Measurements from ENCODE around the gene CEACAM16.
A peak's percentile ranks its signal among the peaks of the same experiment; 100 is the strongest.
"Not testable (repeated sequence)": the region's sequence is repeated elsewhere in the genome, so short reads cannot be mapped to it uniquely, and the experiment has no call there.

Gene CEACAM16, protein sequence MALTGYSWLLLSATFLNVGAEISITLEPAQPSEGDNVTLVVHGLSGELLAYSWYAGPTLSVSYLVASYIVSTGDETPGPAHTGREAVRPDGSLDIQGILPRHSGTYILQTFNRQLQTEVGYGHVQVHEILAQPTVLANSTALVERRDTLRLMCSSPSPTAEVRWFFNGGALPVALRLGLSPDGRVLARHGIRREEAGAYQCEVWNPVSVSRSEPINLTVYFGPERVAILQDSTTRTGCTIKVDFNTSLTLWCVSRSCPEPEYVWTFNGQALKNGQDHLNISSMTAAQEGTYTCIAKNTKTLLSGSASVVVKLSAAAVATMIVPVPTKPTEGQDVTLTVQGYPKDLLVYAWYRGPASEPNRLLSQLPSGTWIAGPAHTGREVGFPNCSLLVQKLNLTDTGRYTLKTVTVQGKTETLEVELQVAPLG

DNA sequence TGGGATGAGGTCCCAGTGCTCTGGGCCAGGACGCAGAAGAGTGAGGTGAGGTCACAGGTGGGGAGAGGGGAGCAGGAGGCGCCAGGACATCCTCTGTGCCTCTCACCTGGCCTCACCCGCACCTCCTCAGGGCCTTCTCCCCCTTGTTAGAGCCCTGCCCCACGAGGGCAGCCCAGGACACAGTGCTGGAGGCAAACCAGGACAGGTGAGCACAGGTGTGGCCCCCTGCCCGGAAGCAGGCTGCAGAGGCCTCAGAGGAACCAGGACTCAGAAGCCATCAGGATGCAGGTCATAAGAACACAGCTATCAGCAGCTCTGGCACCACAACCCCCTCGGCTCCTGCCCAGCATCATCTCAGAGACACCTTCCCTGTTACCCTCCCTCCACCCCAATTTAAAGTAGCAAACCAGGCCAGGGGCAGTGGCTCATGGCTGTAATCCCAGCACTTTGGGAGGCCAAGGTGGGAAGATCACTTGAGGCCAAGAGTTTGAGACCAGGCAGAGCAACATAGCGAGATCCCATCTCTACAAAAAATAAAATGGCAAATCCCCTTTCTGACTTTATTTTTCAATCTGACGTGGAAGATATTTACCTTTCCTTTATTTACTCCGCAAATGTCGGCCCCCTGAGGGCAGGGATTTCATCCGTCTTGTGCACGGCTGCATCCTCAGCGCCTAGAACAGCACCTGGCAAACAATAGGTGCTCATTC lies at the start of gene CEACAM16:
Gene CEACAM16, plus strand, starts transcription at position 660 of the 710 bp plus-strand sequence. CDS start 2,306 bp downstream, outside the sequence.
- DNase-seq = no peak

DNA sequence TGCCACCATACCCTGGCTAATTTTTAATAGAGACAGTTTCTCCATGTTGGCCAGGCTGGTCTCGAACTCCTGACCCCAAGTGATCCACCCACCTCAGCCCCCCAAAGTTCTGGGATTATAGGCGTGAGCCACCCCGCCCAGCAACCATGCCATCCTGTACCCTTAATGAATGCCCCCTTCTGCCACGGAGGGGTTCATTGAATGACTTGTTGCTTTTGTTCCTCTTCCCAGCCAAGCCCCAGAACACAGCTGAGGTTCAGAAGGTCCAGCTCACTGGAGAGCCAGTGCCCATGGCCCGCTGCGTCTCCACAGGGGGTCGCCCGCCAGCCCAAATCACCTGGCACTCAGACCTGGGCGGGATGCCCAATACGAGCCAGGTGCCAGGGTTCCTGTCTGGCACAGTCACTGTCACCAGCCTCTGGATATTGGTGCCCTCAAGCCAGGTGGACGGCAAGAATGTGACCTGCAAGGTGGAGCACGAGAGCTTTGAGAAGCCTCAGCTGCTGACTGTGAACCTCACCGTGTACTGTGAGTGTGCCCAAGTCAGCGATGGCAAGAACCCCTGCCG lies 49.3 kb upstream of the CEACAM16 start:
- no peak for DNase-seq

DNA sequence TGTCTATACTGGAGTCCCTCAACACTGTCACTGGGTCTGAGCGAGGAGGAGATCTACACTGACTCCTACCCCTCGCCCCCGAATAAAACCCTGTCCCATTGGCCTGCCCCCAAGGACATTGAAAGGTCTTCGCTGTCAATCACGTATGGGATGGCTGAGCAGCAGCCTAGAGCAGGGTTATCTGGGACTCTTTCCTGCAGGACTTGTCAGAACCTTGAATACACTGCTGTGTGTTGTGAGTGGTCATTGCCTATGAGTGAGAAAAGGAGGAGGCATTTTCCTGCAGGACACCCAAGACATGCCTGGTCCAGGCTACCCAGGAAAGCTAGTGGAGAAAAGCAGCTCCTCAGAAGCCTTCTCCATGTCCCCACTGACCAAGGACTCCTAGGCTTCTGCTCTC lies 45.6 kb upstream of the CEACAM16 start:
- DNase-seq = no peak

DNA sequence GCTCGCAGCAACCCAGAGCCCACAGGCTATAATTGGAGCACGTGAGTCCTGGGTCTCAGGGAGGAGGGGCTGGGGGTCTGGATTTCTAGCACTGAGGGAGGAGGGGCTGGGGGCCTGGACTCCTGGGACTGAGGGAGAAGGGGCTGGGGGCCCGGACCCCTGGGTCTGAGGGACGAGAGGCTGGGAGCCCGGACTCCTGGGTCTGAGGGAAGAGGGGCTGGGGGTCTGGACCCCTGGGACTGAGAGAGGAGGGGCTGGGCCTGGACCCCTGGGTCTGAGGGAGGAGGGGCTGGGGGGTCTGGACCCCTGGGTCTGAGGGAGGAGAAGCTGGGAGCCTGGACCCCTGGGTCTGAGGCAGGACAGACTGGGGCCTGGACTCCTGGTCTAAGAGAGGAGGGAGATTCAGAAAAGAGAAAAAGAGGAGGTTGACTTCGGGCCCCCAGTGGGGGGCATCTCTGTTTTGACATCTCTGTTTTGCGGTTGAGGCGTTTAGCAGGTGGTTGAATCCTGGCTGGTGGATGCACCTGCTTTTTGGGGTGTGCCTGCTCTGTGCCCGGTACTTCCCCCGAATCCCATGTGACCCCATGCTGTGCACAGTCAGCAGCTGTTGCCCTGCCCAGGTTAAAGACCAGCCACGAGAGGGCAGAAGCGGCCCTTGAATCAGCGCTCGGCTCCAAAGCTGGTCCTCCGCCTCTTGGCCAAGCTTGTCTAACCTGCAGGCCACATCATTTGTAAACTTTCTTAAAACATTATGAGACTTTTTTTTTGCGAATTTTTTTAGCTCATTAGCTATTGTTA lies 44.8 kb upstream of the CEACAM16 start:
- peak; percentile 88 for DNase-seq

DNA sequence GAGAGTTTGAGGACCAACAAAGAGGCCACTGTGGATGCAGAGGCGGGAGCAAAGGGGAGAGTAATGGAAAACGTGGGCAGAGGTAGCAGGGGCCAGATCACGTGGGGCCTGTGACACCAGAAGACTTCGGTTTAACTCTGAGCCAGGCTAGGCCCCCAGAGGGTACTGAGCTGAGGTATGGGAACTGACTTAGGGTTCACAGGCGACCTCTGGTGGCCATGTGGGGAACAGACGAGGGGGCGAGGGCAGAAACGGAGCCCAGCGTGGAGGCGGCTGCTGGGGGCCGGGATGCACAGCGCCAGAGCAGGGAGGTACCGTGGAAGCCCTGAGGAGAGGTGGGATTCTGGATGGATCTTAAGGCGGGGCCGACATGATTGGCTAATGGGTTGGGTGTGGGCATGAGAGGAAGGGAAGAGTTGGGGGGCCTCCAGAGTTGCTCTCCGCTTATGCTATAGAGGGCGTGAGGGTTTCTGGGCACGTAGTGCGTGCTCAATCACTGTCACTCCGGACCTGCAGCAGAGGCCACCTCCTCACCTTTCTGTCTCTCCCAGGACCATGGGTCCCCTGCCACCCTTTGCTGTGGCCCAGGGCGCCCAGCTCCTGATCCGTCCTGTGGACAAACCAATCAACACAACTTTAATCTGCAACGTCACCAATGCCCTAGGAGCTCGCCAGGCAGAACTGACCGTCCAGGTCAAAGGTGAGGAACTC lies 41.6 kb upstream of the CEACAM16 start:
- peak; percentile 64 for DNase-seq

DNA sequence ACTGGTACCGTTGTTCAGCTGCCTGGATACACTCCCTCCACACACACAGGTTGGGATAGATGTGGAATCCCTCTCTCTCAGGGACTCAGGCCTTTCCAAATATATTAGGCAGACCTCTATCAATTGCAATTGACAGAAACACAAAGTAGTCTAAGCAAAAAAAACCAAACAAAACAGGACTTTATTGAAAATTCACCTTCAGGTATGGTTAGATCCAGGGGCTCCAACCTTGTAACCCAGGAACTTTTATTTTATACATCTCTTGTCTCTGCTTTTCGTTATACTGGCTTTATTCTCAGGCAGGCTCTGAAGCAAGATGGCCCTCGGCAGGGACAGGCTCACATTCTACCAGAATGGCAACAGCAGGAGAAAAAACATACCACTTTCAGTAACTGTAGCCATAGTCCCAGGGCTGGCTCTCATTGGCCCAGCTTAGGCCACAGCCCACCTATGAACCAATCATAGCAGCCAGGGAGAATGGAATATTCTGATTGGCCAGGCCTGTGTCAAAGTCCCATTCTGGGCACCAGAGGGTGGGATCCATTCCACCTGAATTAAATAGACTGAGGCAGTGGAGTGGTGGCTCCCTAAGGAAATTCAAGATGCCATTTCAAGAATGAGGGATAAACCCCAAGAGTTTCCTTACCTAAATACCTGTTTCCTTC lies 40.8 kb upstream of the CEACAM16 start:
- DNase-seq = no peak

DNA sequence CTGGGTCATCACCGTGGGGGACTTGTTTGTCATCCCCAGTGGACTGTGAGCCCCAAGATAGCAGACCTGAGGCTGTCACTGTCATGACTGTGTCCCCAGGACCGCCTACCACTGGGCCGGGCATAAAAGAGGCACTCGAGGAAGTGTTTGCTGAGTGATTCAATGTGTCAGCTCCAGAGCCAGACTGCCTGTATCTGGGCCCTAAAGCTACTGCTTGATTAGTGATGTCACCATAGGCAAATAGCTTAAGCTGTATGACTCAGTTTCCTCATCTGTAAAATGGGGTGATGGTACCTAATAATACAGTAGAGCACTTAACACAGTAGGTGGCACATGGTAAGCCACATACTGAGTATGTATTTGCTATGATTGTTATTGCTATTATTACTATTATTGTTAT lies 38.9 kb upstream of the CEACAM16 start:
- no peak for DNase-seq

DNA sequence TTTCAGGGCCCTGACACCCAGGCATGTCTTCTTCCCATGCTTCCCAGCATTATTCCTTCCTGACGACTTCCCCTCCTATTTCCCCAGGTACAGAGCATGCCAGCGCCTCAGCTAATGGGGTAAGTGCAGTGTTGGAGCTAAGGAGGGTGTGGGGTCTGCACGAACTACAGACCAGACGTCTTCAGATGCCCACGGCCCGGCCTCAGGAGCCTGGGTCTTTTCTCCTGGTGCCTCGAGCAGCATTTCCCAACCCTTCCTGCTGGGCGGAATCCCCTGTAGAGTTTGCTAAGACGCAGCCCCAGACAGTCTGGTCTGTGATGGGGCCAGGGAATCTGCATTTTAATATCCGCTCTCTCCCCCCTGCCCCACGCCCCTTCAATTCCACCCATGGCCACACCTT lies 37.7 kb upstream of the CEACAM16 start:
- no peak for DNase-seq

DNA sequence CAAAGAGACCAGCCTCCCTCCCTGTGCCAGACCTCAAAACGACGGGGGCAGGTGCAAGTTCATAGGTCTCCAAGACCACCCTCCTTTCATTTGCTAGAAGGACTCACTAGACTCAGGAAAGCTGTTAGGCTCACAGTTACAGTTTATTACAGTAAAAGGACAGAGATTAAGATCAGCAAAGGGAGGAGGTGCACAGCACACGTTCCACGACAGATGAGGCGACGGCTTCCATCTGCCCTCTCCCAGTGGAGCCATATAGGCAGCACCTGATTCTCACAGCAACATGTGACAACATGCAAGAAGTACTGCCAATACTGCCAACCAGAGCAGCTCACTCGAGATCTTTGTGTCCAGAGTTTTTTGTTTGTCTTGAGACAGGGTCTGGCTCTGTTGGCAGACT lies 37.0 kb upstream of the CEACAM16 start:
- no peak for DNase-seq

DNA sequence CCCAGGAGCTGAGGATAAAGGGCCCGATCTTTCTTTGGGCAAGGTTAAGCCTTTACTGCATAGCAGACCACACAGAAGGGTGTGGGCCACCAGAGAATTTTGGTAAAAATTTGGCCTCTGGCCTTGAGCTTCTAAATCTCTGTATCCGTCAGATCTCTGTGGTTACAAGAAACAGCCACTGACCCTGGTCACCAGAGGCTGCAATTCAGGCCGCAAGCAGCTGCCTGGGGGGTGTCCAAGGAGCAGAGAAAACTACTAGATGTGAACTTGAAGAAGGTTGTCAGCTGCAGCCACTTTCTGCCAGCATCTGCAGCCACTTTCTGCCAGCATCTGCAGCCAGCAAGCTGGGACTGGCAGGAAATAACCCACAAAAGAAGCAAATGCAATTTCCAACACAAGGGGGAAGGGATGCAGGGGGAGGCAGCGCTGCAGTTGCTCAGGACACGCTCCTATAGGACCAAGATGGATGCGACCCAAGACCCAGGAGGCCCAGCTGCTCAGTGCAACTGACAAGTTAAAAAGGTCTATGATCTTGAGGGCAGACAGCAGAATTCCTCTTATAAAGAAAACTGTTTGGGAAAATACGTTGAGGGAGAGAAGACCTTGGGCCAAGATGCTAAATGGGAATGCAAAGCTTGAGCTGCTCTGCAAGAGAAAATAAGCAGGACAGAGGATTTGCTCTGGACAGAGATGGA lies 36.1 kb upstream of the CEACAM16 start:
- DNase-seq = no peak

DNA sequence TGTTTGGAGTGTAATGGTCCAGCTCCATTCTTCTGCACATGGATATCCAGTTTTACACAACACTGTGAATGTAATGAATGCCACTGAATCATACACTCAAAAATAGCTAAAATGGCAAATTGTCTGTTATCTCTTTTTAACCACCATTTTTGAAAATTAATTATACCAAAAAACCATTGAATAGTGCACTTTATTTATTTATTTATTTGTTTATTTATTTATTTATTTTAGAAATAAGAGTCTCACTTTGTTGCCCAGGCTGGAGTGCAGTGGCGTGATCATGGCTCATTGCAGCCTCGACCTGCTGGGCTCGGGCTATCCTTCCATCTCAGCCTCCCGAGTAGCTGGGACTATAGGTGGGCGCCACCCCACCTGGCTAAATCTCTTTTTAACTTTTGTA lies 35.0 kb upstream of the CEACAM16 start:
- DNase-seq = no peak

DNA sequence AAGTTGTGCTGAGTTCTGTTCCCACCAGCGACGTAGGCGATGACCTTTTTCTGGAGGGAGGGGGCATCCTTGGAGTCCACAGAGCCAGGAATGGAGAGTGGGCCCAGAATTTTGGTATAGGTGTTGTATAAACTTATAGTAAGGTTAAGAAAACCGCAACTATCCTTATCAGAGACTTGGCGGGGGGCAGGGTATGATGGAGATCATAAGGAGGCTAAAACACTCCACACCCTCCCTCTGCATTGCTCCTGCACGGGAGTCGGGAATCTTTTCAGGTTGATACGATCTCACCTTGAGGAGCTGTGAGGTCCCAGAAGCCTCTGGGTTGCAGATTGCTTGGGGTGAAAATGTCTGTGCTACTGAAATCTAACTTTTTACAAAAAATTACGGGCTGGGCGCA lies 34.0 kb upstream of the CEACAM16 start:
- DNase-seq = no peak

DNA sequence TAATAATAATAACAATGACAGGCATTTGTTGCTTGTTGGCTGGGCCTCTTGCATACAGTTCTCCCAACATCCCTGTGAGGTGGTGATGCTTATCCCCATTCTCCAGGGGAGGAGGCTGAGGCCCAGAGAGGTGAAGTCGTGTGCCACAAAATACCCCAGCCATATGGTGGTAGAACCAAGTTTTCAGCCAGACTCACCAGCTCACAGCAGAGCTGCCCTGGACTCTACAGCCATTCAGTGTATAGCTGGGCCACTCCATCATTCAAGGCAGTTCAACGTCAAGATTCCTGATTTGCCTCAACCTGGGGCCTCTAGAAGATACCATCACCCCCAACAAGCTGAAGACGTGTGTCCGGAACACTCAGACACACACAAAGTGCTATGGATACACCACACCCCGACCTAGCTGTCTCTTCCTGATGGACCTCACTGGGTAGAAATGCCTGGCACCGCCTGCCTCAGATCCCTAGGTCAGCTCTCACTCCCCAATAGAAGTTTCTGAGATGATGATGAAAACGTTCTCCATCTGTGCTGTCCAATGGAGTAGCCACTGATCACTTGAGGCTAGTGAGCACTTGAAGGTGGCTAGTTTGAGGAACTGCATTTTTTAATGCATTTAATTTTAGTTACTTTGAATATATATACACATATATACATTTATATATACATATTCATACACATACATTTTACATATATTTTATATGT lies 31.9 kb upstream of the CEACAM16 start:
- DNase-seq = no peak

DNA sequence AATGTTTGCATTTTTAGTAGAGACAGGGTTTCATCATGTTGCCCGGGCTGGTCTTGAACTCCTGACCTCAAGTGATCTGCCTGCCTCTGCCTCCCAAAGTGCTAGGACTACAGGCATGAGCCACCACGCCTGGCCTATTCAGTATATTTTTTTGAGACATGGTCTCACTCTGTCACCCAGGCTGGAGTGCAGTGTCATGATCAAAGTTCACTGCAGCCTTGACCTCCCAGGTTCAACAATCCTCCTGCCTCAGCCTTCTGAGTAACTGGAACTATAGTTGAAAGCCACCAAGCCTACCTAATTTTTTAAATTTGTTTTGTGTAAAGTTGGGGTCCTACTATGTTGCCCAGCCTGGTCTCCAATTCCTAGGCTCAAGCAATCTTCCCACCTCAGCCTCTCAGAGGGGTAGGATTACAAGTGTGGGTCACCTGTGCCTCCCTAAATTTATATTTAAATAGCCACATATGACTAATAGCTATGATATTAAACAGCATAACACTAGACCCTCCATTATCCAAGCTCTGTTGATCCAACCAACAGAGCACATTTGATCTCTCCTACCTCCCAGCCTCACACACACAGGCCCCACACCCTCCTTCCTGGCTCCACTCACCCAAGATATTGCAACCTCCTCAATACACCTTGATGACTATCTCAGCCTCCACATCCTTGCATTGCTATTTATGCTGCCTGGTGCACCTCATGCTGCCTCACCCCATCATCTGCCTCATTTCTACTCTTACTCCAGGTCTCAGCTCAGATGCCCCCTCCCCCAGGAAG lies 29.8 kb upstream of the CEACAM16 start:
- DNase-seq = no peak

DNA sequence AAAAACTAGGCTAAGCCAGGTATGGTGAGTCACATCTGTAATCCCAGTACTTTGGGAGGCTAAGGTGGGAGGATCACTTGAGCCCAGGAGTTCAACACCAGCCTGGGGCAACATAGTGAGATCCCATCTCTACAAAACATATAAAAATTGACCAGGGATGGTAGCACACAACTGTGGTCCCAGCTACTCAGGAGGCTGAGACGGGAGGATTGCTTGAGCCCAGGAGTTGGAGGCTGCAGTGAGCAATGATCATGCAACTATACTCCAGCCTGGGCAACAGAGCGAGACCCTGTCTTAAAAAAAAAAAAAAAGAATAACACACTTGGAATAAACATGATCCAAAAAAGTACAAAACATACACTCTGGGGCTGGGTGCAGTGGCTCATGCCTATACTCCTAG lies 28.9 kb upstream of the CEACAM16 start:
- not testable (repeated sequence) for DNase-seq

DNA sequence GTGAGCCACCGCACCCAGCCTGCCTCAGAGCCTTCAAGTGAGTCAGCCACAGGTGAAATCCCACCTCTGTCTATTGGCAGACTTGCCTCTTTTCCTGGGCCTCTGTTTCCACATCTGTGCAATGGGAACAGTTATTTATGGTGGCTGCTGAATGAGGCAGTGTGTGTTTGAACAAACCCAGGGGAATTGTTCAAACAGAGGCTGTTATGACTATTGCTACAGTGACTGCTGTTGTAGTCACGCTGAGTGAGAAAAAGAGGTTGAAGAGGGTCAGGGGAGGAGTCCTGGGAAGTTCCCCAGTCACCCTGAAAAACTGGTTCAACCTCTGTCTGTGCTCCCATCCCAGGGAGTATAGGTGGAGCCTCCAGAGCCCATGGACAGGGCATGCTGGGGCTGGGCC lies 27.6 kb upstream of the CEACAM16 start, which contains the start of gene CEACAM19:
Gene CEACAM19, plus strand, starts transcription at position 83 of the 400 bp plus-strand sequence. CDS start 450 bp downstream, outside the sequence.
- no peak for DNase-seq

DNA sequence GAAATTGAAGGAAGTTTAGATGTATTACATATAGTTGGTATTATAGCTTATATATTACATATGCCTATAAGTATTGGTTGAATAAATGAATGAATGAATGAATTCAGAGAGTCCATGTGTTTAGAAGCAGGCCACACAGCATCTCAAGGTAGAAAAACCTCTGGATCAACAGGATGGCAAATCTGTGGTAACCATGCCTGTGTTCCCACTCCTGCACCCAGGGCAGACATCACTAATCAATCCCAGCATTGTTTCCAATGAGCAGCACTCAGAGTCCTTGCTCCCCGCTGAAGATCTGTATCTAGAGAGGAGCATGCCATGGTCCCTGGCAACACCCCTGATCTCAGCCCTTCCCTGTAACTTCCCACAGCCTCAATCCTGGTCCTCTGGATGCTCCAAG lies 26.7 kb upstream of the CEACAM16 start:
- DNase-seq = no peak

DNA sequence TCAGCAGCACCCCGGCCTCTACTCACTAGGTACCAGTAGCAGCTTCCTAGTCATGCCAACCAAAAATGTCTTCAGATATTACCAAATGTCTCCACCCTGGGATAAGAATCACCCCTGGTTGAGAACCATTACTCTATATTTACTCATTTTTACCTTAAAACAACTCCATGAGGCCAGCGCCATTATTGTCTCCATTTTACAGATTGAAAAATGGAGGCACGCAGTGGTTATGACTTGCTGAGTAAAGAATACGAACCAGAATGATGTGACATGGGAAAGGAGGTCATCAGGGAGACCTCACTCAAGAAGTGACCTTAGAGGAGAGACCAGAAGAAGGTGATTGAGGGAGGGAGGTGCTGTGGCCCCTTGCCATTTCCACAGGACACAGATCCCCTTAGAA lies 25.4 kb upstream of the CEACAM16 start:
- no peak for DNase-seq

DNA sequence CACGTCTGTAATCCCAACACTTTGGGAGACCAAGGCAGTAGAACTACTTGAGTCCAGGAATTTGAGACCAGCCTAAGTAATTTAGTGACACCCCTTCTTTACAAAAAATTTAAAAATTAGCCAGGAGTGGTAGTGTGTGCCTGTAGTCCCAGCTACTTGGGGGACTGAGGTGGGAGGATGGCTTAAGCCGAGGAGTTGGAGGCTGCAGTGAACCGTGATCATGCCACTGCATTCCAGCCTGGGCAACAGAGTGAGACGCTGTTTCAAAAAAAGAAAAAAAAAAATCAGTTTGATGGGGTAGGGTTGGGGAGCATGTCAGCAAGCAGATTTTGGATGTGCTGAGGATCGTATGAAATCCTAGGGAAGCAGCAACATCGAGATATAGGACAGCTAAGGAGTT lies 23.4 kb upstream of the CEACAM16 start:
- DNase-seq = no peak
